AG04449 (cell line): Measurements from ENCODE around the gene MAST4.
A peak's percentile ranks its signal among the peaks of the same experiment; 100 is the strongest.

Experiments
- CTCF ChIA-PET: fragments of 350-600 bp; formaldehyde crosslinking; extraction: SDS; loops from one replicate; lab custom pipeline; 2021; ENCODE audit warnings: antibody characterized with exemption; lab: Yijun Ruan, JAX
- POLR2A ChIA-PET: fragments of 400-600, 350-600 bp; formaldehyde crosslinking; extraction: SDS; loops from one replicate; lab custom pipeline; 2020; ENCODE audit warnings: antibody characterized with exemption, inconsistent platforms; lab: Yijun Ruan, JAX
- DNase-seq: peaks from one replicate; pipeline ENCODE4 v3.0.0-alpha.2; 2010; ENCODE audit warnings: low read depth, low spot score
- H3K4me3 ChIP-seq: 2 replicates; pipeline ENCODE4 v1.5.1; 2011; ENCODE audit warnings: low read depth, mild to moderate bottlenecking, control low read depth, low read length
- CTCF ChIP-seq: IDR thresholded peaks from one replicate; pipeline ENCODE4 v1.5.1; 2011; ENCODE audit warnings: mild to moderate bottlenecking, moderate library complexity, low read length, control low read depth, inconsistent platforms; ENCODE audit not compliant: insufficient read depth; ENCODE audit errors: missing control alignments

Gene MAST4

GRCh38 chr5:66570201-66570600 is 26.0 kb upstream of the MAST4 start:
- no peak for DNase-seq
- ChIA-PET CTCF (no interaction called here), POLR2A (no interaction called here)
- TF ChIP-seq CTCF = no peak
- no peak overlapping the region for H3K4me3 ChIP-seq

DNA sequence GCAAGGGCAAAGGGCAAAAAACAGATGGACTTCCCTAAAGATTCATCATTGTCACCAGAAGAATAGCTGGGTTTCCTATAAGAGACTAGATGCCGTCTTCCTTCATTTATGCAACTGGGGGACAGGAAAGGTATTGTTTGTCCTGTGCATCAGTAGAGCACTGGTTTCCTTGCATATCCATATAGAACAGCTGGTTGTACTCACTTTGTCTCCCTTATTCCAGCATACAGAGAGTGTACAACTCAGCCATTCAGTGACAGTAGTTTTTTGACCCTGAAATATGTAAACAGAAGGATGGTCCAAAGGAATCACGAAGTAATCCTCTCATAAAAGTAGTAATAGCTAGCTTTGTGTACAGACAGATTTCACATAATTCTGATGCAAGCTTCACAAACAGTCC is 22.5 kb upstream of the MAST4 start:
- CTCF ChIA-PET = no interaction called here
- H3K4me3 ChIP-seq = no peak overlapping the region
- TF ChIP-seq CTCF = no peak
- POLR2A ChIA-PET = no interaction called here
- DNase-seq = no peak

DNA sequence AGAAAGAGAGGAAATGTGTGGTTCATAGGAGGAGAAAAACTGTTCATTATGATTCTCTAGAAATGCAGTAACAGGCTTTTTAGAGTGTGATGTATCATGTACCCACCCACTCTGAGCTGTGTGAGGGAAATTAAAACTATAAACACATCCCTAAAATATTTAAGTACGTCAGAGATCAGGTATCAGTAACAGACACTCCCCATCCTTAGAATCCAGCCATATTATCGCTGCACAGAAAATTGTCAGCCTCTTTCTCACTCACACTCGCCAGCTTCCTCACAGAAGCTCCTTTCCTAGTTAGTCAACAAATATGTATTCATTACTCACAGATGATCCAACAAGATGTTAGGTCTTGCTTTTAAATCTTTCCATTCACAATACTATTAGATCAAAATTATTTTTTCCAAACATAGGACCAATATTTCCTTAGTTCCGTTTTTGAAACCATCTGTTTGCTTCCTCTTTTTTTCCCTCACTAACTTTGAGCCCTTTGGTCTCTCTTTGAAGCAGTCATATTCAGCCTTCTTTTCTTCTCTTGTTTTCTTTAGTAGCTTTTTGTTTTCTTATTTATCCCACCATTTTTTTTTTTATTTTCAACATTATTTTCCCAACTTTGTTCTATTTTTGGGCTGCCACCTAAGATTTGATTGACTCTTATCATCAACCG is 13.6 kb upstream of the MAST4 start:
- POLR2A ChIA-PET = no interaction called here
- CTCF ChIA-PET = no interaction called here
- H3K4me3 ChIP-seq = no peak overlapping the region
- no peak for DNase-seq
- TF ChIP-seq CTCF = no peak

- POLR2A ChIA-PET = no interaction called here
- CTCF ChIA-PET = no interaction called here
- no peak for TF ChIP-seq CTCF
- H3K4me3 ChIP-seq = no peak overlapping the region
- no peak for DNase-seq
Measured at GRCh38 chr5:66585291-66585690, 10.9 kb upstream of the MAST4 start.

DNA sequence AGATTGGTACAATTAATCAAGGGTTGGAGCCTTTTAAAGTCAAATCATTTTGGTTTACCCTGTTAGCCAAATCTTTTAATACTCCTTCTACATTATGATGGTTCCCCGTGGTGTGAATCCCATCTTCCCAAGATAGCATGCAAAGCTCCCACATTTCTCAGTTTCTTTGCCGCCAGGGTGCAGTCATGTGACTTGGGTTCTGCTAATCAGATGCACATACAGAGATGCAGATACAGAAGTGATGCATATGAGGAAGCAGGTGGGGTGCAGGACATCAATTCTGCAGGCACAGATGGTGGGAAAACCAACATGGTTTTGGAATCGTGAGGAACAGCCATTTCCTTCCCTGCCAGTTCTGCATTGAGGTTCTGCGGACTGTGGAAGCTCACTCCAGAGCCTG is 8.4 kb upstream of the MAST4 start:
- no peak for TF ChIP-seq CTCF

DNA sequence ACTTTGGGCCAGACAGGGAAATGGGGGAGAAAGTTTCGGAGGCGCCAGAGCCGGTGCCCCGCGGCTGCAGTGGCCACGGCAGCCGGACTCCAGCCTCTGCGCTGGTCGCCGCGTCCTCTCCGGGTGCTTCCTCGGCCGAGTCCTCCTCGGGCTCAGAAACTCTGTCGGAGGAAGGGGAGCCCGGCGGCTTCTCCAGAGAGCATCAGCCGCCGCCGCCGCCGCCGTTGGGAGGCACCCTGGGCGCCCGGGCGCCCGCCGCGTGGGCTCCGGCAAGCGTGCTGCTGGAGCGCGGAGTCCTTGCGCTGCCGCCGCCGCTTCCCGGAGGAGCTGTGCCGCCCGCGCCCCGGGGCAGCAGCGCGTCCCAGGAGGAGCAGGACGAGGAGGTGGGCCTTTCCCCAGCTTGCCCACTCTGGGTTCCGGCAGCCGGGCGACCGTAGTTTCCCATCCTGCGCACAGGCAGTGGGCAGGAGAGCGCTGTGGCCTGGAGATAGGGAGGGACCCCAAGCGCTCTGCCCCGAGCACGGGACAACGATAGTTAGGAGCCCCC is 516 bp downstream of the MAST4 start:
- peak overlapping the region; percentile 58 for H3K4me3 ChIP-seq
- DNase-seq = no peak
- TF ChIP-seq CTCF = no peak
- POLR2A ChIA-PET = no interaction called here
- CTCF ChIA-PET = no interaction called here

More for the DNA sequence above, 8.4 kb upstream of the MAST4 start:
- no peak overlapping the region for H3K4me3 ChIP-seq
- DNase-seq = no peak
- ChIA-PET POLR2A (no interaction called here), CTCF (no interaction called here)
